Measurements from ENCODE around the gene GAS2L2.

Gene GAS2L2

GRCh38 chr17:35786941-35787432 is 33.9 kb upstream of the GAS2L2 start:
- H3K4me3 ChIP-seq (ENCODE audit: low read depth, low read length): no peak overlapping the region

GRCh38 chr17:35784895-35785294 is 31.9 kb upstream of the GAS2L2 start:
- DNase-seq (ENCODE audit: low read depth): no peak
- no peak for TF ChIP-seq CTCF (IDR thresholded peaks at IDR 0.05; ENCODE audit: control insufficient read depth, extremely low read depth, insufficient read depth)
- no peak overlapping the region for H3K4me3 ChIP-seq (ENCODE audit: low read depth, low read length)

More at GRCh38 chr17:35786941-35787432, 33.9 kb upstream of the GAS2L2 start:
- DNase-seq (ENCODE audit: low read depth): no peak
- no peak for TF ChIP-seq CTCF (IDR thresholded peaks at IDR 0.05; ENCODE audit: control insufficient read depth, extremely low read depth, insufficient read depth)

GRCh38 chr17:35780950-35781349 is 27.9 kb upstream of the GAS2L2 start:
- DNase-seq (ENCODE audit: low read depth): no peak
- TF ChIP-seq CTCF (IDR thresholded peaks at IDR 0.05; ENCODE audit: control insufficient read depth, extremely low read depth, insufficient read depth): no peak
- no peak overlapping the region for H3K4me3 ChIP-seq (ENCODE audit: low read depth, low read length)

- H3K4me3 ChIP-seq (ENCODE audit: low read depth, low read length): no peak overlapping the region
- TF ChIP-seq CTCF (IDR thresholded peaks at IDR 0.05; ENCODE audit: control insufficient read depth, extremely low read depth, insufficient read depth): no peak
- no peak for DNase-seq (ENCODE audit: low read depth)
Observed at GRCh38 chr17:35778641-35779196, 25.7 kb upstream of the GAS2L2 start.

- no peak overlapping the region for H3K4me3 ChIP-seq (ENCODE audit: low read depth, low read length)
- TF ChIP-seq CTCF (IDR thresholded peaks at IDR 0.05; ENCODE audit: control insufficient read depth, extremely low read depth, insufficient read depth): no peak
- no peak for DNase-seq (ENCODE audit: low read depth)
Observed at GRCh38 chr17:35775583-35775982, 22.5 kb upstream of the GAS2L2 start.

GRCh38 chr17:35775039-35775438 is 22.0 kb upstream of the GAS2L2 start:
- no peak for DNase-seq (ENCODE audit: low read depth)
- no peak for TF ChIP-seq CTCF (IDR thresholded peaks at IDR 0.05; ENCODE audit: control insufficient read depth, extremely low read depth, insufficient read depth)
- no peak overlapping the region for H3K4me3 ChIP-seq (ENCODE audit: low read depth, low read length)

GRCh38 chr17:35774499-35774898 is 21.5 kb upstream of the GAS2L2 start:
- no peak for DNase-seq (ENCODE audit: low read depth)
- no peak overlapping the region for H3K4me3 ChIP-seq (ENCODE audit: low read depth, low read length)
- TF ChIP-seq CTCF (IDR thresholded peaks at IDR 0.05; ENCODE audit: control insufficient read depth, extremely low read depth, insufficient read depth): no peak
